ENCODE data around the gene SUDS3.
A peak's percentile ranks its signal among the peaks of the same experiment; 100 is the strongest.
"Not testable (repeated sequence)": the region's sequence is repeated elsewhere in the genome, so short reads cannot be mapped to it uniquely, and the experiment has no call there.

The SUDS3 gene

DNA sequence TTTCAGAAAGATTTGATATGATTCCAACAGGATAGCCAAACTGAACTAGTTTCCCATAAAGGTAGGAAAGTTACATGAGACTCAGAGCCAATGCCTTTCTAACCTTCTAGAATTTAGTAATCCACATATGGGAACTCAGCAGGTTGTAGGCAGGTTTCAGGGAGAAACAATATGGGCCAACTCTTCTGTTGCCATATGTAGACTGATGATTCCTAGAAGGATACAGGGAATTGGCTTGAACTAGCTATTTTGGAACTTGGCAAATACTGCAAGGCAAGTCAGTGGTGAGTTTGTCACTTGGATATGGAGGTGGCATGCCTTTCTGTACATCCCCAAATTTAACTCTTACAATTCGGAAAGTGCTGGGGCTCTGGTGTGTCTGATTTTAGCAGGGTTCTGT lies 15.5 kb downstream of the SUDS3 start:
- DNase-seq: no peak

DNA sequence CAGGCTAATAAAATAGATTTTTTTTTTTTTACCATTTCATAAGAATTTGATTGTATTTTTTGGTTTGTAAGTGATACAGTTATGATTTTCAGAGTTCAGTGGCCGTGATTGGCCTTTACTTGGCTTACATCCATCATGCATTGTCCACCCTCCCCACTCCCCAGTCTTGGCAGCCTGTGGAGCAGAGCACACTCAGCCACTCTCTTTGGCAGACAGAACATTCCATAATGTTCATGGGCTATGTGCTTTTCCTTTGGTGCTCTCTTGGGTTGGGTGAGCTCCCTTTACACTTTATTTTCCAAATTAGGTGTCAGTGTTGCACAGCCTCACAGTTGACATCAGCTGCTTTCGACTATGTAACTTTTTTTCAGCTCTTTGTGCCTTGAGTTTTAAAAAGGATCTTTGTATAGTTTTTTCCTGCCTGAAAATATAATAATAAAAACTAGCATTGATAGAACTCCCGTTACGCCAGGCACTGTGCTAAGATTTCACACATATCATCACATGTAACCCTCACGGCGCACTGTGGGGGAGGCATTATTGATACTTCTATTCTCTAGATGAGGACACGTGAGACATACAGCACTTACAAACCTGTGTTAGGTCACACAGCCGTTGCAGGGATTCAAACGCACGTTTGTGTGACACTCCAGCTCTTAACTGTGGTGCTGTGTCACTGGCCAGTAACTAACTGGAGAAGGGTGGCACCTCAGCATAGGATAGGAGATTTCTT lies 21.5 kb downstream of the SUDS3 start:
- DNase-seq: peak in 10 of 56 donors; percentile 1 to 39 (median 9)

DNA sequence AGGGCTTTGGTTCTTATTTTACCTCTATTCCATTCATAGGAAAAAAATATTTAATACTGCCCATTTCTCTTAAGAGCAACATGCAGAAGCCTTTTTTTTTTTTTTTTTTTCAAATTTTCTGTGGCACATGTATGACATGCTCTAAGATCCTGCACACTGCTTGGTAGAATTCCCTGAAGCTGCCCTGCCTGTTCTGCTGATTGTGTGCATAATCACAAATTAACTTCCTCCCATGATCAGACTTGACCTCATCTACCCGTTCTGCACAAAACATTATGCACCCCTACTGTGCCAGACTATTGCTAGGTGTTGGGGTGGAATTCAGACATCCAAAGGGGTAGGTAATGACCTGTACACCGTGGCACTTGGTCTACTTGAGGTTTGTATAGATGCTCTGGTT lies 22.2 kb downstream of the SUDS3 start:
- no peak for DNase-seq

DNA sequence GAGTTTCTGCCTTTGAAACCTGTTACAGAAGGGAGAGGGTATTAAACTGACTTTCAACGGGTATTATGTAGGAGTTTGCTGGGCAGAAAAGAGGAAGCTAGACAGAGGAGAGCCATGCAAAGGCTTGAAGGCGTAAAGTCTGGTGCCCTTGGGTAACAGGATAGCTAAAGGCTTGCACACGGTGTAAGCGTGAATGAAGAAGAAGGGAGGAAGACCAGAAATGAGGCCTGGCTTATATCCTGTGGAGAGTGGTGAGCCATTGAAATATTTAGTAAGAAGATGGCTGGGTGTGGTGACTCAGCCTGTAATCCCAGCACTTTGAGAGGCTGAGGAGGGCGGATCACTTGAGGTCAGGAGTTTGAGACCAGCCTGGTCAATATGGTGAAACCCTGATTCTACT lies 22.6 kb downstream of the SUDS3 start:
- no peak for DNase-seq

DNA sequence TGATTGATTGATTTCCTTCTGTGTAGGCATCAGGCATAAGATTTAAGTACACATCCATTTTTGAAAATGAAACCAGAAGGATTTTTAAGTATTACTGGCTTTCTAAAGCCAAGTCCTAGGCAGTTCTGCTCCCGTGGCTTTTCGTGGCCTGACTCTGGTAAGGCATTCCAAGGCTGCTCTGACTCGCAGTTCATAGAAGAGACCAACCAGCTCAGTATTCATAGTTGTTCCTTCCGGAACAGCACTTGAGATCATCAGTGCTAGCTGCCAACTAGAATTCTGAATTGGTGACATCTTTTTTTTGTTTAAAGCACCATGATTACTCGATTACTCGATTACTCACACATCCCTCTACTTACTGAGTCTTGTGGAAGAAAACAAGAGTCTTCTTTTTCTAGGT lies 25.9 kb downstream of the SUDS3 start:
- peak in 6 of 56 donors; percentile 5 to 18 (median 14) for DNase-seq

DNA sequence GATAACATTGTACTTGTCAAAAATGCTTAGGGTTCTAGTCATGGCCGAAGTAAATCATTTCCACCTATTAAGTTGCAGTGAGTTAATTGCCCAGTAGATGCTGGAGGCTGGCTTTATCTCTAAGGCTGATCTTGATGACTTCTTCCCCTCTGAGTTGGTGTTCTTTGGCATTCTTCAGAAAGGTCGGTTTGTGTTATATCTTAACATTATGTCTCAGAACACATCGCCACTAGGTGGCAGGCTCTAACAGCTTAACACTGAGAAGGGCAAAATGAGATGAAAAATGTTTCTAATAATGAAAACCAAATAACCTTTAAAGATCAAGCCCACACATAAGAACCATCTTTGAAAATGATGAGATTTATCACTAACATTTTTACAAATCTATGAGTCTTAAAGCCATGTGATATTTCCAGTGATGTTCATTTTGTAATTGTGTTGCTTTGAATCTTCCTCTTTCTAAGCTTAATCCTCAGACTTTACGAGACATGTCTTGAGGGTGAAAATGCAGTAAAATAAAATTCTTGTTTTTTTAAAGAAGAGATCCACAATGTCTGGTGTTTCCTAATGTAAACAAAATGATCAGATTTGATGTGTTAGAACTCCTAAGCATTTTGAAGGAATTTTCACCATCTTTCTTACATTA lies 28.6 kb downstream of the SUDS3 start:
- DNase-seq: peak in 35 of 56 donors; percentile 0 to 84 (median 29)

DNA sequence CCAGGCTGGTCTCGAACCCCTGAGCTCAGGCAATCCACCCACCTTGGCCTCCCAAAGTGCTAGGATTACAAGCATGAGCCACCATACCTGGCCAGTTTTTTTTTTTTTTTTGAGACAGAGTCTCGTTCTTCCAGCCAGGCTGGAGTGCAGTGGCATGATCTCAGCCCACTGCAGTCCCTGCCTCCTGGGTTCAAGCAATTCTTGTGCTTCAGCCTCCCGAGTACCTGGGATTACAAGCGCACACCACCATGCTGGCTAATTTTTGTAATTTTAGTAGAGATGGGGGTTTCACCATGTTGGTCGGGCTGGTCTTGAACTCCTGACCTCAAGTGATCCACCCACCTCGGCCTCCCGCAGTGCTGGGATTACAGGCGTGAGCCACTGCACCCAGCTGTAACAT lies 31.9 kb downstream of the SUDS3 start:
- not testable (repeated sequence) for DNase-seq

DNA sequence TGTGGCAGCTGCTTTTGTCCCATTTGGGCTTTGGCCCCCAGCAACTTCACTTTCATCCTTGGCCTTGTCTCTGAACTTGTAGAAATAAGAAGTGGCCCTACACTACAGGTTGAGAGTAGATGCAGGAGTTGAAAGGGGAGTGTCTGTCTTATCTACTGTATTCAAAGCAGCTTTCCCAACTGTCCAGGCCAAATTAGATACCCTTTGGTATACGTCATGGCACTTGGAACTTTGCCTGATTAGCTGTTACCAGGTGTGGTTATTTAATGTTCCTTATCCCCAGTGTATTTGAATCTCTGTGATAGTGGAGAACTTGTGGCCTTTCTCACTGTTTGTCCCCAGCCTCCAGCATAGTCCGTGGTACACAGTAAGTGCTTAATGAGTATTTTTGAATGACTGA lies 33.5 kb downstream of the SUDS3 start:
- no peak for DNase-seq

DNA sequence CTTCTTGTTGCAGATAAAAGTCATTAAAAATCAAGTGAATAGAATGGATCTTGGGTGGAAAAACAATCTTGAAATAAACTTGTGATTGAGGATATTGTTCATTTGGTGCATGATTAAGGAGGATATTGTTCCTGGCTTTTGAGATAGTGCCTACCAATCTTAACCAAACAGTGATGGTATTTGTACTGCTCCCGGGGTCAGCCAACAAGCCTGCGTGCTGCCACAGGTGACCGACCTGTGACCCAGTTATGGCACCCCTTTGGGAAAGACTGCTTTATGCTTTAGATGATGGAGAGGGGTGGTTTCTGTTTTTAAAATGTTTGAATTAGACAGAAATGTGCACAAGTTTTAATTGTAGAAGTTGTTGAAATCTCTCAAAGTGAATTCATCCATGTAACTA lies 41.6 kb downstream of the SUDS3 start:
- no peak for DNase-seq

DNA sequence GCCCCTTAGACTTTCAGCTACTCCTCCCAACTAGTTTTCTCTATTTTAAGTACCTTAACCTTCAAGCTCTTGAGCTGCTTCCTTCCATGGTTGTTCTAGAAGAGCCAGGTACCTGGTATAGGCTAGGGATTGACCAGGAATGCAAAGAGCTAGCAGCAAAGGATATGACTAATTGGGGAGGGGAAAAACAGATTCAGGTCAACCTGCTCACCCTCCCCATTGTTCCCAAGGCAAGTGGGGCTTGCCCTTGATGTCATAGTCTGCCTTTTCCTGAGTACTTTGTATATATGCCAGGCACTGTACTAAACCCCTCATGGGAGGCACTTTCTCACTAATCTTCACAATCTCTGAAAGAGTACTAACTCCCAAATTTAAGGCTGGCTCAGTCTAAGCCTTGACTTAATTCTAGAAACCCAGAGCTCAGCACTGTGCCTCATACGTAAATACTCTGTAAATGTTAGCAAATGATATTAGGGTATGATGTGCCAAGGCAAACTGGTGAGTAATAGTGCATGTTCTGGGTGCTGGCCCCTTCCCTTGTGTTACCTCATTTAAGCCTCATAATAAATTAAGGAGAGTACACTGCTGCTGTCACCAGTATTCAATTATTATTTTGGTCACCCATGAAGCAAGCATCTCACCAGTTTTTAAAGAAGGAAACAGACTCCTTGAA lies 42.2 kb downstream of the SUDS3 start:
- no peak for DNase-seq

DNA sequence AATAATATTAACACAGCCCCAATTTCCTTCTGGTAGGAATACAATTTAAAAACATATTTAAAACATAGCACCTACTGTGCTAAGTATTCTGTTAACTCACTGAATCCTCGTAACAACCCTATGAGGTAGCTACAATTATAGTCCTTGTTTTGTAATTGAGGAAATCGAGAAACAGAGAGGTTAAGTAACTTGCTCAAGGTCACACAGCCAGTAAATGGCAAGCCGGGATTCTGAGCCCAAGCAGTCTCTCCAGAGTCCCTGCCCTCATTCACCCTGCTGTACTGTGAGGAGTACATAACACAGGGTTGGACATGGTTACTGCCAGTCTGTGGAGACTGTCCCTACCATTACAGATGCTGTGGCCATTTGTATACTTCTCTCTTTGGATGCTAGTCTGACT lies 44.3 kb downstream of the SUDS3 start:
- no peak for DNase-seq

DNA sequence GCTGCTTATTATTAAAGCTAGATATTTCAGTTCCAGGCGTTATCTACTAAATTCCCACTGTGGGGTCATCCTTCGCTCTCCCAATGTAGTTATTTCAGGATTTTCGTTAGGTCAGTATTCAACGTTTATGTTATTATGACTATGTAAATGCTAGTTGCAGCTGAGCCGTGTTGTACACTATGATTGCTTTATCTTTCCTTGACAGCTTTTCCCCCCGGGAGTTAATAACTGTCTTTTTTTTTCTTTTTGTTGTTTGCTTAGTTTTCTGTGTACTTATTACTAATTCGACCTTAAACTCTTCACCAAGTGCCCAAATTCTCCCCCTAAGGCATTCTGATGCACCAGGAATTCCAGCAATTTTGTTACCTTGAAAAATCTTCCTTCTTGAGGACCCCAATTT lies 48.5 kb downstream of the SUDS3 start:
- DNase-seq: no peak

DNA sequence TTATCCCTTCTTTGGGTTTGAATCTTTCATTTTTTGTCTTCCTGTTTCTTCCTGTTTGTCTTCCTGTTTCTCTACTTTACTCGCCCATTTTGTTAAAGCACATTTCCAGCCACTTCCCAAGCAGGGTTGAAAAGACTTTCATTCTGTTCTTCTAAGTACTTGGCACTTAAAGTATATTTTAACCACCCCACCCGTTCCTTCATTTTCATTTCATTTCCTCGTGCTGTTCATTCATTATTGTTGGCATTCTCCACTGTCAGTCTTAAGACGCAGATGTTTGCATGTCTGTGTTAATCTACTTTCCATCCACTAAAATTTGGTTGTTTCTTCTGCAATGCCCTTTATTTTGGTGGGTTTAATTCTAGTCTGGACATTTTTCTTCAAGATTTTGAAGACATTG lies 49.0 kb downstream of the SUDS3 start:
- no peak for DNase-seq

DNA sequence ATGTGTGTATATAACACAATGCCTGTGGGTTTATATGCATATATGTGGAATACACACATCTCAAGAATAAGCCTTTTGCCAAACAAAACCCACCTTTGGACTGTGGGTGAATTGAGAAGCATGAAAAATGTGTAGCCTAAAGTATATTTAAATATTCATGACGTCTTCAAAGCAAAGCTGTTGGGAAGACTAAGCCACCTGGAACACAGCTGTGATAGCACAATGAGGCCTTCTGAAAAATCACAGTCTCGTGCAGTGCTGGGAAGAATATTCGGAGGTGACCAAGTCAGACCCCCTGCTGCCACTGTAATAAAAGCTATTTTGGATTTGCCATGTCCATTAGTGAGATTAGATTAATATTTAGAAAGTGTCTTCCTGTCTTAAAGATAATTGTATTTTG lies 51.5 kb downstream of the SUDS3 start:
- no peak for DNase-seq

DNA sequence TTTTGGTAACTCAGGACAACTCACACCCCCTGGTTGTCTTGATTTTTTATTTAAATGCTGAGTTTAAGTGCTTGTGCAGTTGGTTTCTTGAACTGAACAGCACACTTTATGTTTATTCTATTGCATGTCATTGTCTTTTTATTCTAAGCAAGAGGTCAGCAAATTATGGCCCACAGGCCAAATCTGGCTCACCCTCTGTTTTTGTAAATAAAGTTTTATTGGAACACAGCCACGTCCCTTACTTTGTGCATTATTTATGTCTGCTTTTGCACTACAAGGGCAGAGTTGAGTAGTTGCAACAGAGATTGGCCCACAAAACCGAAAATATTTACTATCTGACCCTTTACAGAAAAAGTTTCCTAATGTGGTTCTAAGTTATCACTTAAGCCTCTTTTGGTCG lies 52.3 kb downstream of the SUDS3 start:
- DNase-seq: no peak

DNA sequence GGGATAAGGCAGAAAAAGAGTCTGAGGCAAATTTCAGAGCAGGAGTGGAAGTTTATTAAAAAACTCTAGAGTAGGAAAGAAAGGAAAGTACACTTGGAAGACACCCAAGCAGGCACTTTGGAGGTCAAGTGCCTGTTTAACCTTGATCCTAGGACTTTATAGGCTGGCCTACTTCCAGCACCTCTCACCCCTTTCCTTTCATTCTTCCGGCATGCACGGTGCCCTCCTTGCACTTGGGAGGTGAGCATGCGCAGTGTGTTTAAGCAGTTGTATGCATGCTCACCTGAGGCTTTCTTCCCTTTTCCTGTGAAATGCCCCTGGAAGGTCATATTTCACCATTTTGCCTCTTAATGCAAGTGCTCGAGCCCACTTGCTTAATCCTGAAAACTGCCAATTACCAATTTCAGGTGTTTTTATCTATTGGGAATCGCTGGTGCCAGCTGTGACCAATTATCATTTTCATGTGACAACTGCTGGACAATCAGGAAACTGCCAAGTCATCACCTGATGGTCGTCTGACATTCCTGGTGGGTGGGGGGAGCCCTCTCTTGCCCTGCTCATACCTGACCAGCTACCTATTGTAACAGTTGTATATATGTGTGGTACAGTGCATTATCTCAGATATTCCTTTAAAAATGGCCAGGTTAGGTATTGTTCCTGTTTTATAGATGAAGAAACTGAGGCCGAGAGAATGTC lies 53.5 kb downstream of the SUDS3 start:
- DNase-seq: no peak

DNA sequence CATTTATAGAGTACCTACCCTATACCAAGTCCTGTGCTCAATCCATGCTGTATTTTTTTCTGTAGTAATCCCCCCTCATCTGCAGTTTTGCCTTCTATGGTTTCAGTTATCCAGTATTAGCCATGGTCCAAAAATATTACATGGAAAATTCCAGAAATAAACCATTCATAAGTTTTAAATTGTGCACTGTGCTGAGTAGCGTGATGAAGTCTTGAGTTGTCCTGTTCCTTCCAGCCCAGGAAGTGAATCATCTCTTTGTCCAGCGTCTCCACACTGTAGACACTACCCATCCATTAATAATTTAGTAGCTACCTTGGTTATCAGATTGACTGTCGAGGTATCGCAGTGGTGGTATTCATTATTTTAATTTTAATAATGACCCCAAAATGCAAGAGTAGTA lies 54.2 kb downstream of the SUDS3 start:
- no peak for DNase-seq

DNA sequence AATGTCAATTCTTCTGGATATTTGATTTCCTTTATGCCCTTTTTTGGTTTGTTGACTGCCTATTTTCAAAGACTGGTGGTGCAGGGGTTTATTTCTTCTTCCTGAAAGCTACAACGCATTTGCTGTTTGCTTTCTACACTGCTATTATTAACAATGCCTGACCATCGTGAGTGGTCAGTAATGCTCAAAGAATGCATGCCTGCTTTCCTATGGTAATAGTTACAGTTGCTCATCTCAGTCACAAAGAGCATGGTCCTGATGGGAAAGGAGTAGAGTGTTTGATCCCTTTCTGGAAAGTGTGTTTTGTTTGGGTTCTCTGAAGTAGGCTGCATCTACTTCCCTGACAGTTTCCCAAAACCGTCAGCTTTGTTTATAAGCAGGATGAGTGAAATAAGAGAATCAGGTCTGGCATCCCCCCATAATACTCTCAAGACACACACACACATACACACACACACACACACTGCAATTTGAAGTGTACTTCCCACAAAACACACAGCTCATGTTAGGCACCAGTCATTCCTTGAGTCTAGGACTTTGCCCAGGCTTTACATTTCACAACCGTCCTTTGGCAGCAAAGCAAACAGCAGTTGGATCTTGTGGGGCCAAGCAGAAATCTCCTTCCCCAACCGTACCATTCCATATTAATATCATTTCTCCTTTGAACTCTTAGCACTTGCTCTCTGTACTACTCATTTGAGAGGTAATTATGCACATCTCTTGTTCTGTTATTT lies 56.6 kb downstream of the SUDS3 start:
- DNase-seq: no peak

DNA sequence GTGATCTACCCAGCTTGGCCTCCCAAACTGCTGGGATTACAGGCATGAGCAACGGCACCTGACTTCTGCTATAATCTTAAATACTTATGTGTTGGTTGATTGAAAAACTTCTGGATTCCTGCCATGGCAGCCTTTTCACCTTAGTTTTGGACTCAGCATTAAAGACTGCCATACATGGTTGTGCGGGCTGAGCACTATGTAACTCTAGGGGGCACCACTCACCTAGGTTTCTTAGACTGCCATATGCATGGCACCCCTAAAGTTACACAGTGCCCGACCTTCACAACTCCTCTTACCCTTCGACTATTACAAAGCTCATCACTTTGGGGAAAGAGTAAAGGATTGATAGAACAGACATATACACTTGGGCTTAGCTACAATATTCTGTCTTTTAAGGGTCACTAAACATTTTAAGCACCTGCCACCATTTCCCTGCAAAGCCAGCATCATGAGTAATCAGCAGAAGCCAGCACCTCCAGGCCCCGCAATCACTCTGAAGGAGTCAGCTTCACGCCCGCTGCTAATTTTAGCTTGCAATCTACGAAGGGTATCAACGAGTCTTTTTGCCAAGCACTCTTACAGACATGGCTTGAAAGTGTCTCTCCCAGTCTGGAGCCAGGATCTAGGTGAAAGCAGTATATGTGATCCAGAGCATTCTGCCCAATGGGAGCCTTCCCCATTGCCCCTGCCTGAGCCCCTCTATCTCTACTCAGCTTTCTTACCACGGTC lies 59.8 kb downstream of the SUDS3 start:
- DNase-seq: peak in 3 of 56 donors; percentile 0 to 16 (median 3)

DNA sequence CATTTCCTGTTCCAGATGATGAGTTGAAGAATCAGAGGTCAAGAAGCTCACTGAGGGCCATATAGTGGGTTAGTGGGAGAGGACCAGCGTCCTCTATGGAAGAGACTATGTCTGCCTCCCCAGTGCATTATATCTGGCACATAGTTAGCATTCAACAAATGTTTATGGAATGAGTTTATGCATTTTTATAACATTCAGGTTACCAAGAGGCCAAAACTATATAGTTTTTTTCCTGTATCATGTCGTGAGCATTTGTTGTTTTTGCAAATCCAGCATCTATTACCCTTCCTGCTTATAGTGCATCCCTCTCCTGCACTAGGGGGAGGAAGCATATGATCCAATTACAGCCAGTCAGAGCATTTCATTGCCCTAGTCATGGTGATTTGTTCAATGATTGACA lies 60.6 kb downstream of the SUDS3 start:
- DNase-seq: no peak

DNA sequence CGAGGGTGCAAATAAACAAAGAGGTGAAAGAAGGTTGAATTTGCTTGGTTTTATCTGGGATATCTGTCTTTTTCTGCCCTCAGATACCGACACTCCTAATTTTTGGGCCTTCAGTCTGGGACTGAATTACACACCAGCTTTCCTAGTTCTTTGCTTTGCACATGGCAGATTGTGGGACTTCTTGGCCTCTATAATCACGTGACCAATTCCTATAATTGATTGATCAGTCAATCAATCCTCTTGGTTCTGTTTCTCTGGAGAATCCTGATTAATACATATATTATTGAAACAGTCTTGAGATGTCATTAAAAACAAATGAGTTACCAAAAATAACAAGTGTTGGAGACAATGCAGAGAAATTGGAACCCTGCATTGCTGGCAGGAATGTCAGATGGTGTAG lies 62.7 kb downstream of the SUDS3 start:
- DNase-seq: no peak

Measured in nucleus accumbens (tissue), 56 donors.